NCI-H524 treated with DMSO at 0.1 percent for 48 hours (cell line): Measurements from ENCODE around the gene VARS1.
"Not testable (repeated sequence)": the region's sequence is repeated elsewhere in the genome, so short reads cannot be mapped to it uniquely, and the experiment has no call there.

Experiments
- DNase-seq: peaks from one replicate; lab custom pipeline; 2025; lab: John Stamatoyannopoulos, UW

The VARS1 gene

DNA sequence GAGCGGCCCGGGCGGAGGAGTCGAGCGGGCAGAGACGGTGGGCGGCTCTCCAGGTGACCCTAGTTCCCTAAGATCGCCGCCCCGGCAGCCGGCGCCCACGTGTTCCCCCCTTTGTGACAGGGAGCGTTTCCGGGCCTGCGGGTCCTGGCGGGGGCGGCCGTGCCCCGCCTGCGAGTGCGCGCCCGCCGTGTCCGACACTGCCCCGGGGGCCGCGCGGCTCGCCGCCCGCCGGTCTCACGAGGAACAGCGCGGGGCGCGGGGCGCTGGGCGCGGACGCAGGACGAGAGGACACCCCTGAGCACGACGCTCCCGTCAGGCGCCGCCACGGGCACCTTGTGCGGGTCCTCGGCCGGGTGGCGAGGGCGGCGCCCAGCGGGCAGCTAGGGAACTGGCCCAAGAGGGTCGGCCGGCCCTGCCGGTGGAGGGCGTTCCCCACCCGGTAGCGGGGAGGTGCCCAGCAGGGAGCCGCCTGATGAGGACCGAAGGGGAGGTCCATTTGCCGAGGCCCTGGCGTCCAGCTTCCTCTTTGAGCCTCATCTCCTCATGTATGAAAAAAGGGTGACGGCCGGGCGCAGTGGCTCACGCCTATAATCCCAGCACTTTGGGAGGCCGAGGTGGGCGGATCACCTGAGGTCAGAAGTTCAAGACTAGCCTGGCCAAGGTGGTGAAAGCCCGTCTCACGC, at the start of gene VARS1:
Gene VARS1, minus strand, starts transcription at position 137 of the 683 bp plus-strand sequence. CDS start 535 bp downstream, outside the sequence.
- peak; percentile 59 for DNase-seq

DNA sequence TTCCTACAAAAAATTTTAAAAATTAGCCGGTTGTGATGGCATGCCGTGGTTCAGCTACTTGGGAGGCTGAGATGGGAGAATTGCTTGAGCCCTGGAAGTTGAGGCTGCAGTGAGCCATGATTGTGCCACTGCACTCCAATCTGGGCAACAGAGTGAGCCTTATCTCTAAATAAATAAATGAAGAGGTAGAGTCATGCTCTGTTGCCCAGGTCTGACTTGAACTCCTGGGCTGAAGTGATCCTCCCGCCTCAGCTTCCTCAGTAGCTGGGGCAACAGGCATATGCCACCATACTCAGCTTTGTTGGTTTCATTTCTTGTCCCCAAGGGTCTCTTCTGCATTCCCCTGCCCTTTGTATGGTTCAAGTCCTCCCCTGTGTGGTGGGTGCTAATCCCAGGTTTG, 49.0 kb upstream of the VARS1 start:
- DNase-seq = no peak

- DNase-seq = no peak
Observed at GRCh38 chr6:31842053-31842452, 46.5 kb upstream of the VARS1 start.

DNA sequence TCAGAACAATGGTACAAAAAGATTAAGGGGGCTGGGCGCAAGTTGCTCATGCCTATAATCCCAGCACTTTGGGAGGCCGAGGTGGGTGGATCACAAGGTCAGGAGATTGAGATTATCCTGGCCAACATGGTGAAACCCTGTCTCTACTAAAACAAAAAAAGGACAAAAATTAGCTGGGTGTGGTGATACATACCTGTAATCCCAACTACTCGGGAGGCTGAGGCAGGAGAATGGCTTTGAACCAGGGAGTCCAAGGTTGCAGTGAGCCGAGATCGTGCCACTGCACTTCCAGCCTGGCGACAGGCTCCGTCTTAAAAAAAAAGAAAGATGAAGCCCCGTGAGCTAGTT, 44.2 kb upstream of the VARS1 start:
- DNase-seq = not testable (repeated sequence)

GRCh38 chr6:31838968-31839367, 43.4 kb upstream of the VARS1 start:
- no peak for DNase-seq

DNA sequence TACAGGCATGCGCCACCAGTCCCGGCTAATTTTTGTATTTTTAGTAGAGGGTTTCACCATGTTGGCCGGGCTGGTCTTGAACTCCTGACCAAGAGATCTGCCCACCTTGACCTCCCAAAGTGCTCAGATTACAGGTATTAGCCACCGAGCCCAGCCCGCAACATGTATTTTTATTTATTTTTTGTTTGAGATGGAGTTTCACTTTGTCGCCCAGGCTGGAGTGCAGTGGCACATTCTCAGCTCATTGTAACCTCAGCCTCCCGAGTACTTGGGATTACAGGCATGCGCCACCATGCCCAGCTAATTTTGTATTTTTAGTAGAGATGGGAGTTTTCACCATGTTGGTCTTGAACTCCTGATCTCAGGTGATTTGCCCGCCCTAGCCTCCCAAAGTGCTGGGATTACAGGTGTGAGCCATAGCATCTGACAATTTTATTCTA, 42.6 kb upstream of the VARS1 start:
- DNase-seq = not testable (repeated sequence)

DNA sequence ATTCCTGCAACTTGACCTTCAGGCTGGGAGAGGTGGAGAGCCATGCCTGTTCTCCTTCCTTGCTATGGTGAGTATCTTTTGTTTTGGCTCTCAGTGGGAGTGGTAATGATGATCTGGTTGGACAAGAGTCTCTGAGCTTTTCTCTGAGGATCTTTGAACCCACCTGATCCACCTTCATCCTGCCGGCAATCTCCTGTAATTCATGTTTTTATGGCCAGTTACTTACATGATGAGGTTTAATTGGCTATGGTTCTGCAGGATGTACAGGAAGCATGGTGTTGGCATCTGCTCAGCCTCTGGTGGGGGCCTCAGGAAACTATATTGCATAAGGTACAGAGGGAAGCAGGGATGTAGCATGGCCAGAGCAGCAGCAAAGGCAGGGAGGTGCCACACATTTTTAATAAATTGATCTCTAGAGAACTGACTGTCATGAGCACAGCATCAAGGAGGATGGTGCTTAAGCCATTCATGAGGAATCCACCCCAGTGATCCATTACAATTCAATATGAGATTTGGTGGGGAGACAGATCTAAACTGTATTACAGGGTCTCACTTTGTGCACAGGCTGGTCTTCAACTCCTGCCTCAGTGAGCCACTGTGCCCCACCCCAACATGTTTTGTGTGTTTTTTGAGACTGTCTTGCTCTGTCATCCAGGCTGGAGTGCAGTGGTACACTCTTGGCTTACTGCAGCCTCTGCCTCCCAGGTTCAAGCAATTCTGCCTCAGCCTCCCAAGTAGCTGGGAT, 42.0 kb upstream of the VARS1 start:
- DNase-seq = no peak

DNA sequence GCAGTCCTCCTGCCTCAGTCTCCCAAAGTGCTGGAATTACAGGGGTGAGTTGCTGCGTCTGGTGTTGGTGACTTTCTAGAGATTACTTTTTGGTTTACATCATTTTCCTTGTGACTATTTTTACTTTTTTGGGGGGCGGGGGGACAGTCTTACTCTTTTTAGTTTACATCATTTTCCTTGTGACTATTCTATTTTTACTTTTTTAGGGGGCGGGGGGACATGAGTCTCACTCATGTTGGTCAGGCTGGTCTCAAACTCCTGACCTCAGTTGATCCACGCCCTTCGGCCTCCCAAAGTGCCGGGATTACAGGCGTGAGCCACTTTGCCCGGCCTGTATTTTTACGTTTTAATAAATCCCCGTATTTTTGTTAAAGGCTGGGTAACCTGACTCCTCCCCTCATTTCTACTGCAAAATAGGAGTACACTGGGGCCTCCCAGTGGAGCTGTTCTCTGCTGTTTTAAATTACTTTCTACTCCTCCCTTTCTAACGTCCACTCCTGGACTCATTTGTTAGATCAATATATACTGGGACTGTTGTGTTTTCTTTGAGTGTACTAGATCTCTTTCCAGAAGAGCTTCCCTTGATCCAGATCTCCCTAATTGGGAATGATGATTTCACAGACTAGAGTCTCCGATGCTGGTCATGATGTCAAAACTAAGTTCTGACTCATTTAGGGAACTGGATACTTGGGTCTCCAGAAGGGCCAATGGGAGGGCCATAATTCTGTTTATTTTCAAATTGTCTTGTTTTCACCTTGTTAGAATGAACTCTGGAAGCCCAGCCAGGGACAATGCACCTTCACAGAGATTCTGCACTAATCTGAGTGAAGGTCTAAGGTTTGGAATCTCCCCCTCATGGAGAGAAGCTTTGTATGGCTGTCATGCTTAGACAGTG, 41.2 kb upstream of the VARS1 start:
- no peak for DNase-seq

- DNase-seq = no peak
Observed at GRCh38 chr6:31836047-31836473, 40.5 kb upstream of the VARS1 start.

DNA sequence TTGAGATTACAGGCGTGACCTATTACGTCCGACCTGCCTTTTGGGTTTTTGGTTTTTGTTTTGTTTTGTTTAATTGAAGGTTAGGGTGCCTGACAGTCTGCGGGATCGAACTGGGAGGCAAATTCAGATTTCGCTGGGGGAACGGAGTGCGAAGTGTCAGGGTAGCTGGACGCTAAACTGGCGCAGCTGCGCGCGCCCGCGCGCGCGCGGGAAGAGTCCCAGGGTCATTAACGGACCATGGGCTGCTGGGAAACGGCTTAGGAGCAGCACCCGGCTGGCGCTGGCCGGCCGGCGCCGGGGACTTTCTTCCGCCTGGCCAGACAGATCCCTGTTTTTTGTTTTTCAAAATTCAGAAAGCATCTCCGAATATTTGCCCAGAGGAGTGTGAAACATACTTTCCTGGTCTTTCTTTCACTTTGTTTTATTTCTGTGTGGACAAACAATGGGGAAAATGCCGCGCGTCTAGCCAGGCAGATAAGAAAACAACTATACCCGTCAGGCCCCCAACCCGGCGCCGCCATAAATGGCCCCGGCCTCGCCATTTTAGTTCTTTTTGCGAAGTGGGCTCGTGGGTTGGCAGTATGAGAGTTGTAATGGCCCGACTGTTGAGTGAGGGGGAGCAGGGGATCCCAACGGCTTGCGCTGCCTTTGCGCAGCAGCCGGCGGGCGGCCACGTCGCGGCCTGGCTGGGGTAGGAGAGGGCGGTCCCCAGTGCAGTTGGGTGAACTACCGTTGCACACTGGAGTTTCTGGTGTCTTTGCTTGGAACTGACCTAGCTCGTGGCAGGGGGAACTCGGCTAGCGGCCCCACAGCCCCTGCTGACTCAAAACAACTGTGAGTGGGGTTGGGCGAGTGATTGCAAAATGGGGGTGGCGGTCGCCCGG, 39.1 kb upstream of the VARS1 start:
- peak; percentile 53 for DNase-seq

DNA sequence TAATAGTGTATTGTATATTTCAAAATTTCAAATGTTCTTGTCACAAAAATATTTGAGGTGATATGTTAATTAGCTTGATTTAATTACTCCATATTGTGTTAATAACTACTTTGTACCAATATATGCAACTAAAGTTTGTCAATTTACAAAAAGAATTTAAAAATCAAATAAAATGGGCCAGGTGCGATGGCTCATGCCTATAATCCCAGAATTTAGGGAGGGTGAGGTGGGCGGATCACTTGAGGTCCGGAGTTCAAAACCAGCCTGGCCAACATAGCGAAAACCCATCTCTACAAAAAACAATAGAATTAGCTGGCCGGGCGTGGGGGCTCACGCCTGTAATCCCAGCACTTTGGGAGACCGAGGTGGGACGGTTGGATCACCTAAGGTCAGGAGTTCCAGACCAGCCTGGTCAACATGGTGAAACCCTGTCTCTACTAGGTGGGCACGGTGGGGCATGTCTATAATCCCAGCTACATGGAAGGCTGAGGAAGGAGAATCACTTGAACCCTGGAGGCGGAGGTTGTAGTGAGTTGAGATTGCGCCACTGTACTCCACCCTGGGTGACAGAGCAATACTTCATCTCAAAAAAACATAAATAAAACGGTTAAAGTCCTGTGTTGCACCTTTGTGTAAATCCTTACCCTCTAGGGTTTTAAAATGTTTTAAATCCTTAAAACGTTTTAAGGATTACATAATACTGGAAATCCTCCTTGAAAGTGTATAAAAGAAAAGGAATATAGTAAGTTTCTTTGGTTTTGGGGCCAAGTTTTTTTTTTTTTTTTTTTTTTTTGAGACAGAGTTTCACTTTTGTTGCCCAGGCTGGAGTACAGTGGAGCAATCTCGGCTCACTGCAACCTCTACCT, 36.0 kb upstream of the VARS1 start:
- no peak for DNase-seq

DNA sequence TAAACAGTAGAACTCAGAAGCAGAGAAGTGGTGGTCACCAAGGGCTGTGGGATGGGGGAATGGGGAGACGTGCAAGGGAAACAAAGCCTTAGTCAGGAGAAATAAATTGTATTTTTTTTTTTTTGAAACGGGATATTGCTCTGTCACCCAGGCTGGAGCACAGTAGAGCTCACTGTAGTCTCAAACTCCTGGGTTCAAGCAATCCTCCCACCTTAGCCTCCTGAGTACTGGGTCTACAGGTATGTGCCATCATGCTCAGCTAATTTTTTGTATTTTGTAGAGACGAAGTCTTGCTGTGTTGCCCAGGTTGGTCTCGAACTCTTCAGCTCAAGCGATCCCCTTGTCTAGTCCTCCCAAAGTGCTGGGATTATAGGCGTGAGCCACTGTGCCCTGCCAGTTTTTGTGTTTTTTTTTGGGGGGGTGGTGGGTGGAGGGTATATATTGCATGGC, 35.4 kb upstream of the VARS1 start:
- no peak for DNase-seq

- no peak for DNase-seq
Observed at GRCh38 chr6:31829633-31830283, 34.2 kb upstream of the VARS1 start.

DNA sequence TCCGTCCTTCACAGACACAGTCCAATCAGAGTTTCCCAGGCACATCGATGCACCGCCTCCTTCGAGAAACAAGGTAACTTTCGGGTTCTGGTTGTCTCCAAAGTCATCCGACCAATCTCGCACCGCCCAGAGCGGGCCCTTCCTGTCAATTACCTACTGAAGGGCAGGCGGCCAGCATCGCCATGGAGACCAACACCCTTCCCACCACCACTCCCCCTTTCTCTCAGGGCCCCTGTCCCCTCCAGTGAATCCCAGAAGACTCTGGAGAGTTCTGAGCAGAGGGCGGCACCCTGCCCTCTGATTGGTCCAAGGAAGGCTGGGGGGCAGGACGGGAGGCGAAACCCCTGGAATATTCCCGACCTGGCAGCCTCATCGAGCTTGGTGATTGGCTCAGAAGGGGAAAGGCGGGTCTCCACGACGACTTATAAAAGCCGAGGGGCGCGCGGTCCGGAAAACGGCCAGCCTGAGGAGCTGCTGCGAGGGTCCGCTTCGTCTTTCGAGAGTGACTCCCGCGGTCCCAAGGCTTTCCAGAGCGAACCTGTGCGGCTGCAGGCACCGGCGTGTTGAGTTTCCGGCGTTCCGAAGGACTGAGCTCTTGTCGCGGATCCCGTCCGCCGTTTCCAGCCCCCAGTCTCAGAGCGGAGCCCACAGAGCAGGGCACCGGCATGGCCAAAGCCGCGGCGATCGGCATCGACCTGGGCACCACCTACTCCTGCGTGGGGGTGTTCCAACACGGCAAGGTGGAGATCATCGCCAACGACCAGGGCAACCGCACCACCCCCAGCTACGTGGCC, 31.9 kb upstream of the VARS1 start, which contains the start of gene HSPA1B:
Gene HSPA1B, plus strand, starts transcription at position 453 of the 794 bp plus-strand sequence. Its CDS starts 213 bp downstream, at position 666.
- peak; percentile 99 for DNase-seq

GRCh38 chr6:31826793-31827285, 31.3 kb upstream of the VARS1 start:
- DNase-seq = no peak

GRCh38 chr6:31825553-31825952, 30.0 kb upstream of the VARS1 start:
- DNase-seq = no peak

DNA sequence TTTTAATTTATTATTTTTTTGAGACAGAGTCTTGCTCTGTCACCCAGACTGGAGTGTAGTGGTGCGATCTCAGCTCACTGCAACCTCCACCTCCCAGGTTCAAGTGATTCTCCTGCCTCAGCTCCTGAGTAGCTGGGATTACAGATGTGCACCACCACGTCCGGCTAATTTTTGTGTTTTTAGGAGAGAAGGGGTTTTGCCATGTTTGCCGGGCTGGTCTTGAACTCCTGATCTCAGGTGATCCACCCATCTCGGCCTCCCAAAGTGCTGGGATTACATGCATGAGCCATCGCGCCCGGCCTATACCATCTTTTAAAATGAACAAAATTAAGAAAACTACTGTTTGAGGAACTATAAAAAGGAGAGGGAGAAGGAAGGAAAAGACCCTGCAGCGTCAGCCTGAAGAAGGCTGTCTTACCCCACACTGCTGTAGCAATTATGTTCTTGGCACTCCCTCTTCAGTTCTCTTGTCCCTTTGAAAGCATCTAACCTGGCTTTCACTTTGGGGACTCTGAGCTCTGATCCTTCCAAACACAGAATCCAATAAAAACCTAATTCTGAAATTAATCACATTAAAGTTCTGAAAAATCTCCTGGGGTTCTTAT, 28.1 kb upstream of the VARS1 start:
- DNase-seq = not testable (repeated sequence)
